Liver (tissue), 9 donors: Measurements from ENCODE around the gene RABAC1. TPM values are rescaled to one million over a fixed set of nuclear protein-coding genes. Genes with fewer than 3 reads are reported as not detected.

Source experiments
- DNase-seq: peaks from one replicate; pipeline ENCODE4 v3.0.0-alpha.2; 2017; ENCODE audit warnings: low spot score
- H3K27ac ChIP-seq, 2 donors: one replicate each; pipeline ENCODE4 v1.7.0; 2013; ENCODE audit warnings: inconsistent platforms in 2 of 2, low read length in 2 of 2, control low read depth in 1 of 2, low read depth in 1 of 2, mild to moderate bottlenecking in 1 of 2
- H3K27me3 ChIP-seq, 4 donors: one replicate each; pipeline versions ENCODE4 v1.6.1 to v1.7.0; 2013; ENCODE audit warnings: low read length in 3 of 4, inconsistent platforms in 1 of 4, mild to moderate bottlenecking in 1 of 4, moderate library complexity in 1 of 4; ENCODE audit not compliant: control insufficient read depth in 4 of 4, insufficient read depth in 4 of 4
- H3K36me3 ChIP-seq, 4 donors: one replicate each; pipeline versions ENCODE4 v1.6.1 to v1.7.0; 2013; ENCODE audit warnings: low read length in 3 of 4, mild to moderate bottlenecking in 3 of 4, low read depth in 1 of 4, moderate library complexity in 1 of 4; ENCODE audit not compliant: control insufficient read depth in 4 of 4, insufficient read depth in 3 of 4
- H3K4me1 ChIP-seq, 4 donors: one replicate each; pipeline versions ENCODE4 v1.6.1 to v1.7.0; 2013; ENCODE audit warnings: low read length in 3 of 4, mild to moderate bottlenecking in 3 of 4, moderate library complexity in 1 of 4; ENCODE audit not compliant: control insufficient read depth in 4 of 4, insufficient read depth in 4 of 4
- H3K4me3 ChIP-seq, 3 donors: one replicate each; pipeline versions ENCODE4 v1.6.1 to v1.7.0; 2013; ENCODE audit warnings: low read length in 3 of 3, control low read depth in 1 of 3, low read depth in 1 of 3, mild to moderate bottlenecking in 1 of 3
- H3K9ac ChIP-seq, 2 donors: one replicate each; pipeline ENCODE4 v1.7.0; 2013; ENCODE audit warnings: low read length in 2 of 2, mild to moderate bottlenecking in 2 of 2, moderate library complexity in 2 of 2, control low read depth in 1 of 2, low read depth in 1 of 2
- H3K9me3 ChIP-seq, 4 donors: one replicate each; pipeline versions ENCODE4 v1.6.1 to v1.7.0; 2013; ENCODE audit warnings: low read length in 3 of 4; ENCODE audit not compliant: control insufficient read depth in 4 of 4
- CTCF ChIP-seq: fragments of 150-350 bp; IDR thresholded peaks from 2 replicates; pipeline ENCODE4 v1.5.1; 2017; ENCODE audit warnings: improper control_type of control experiment, low read depth, low read length; ENCODE audit not compliant: missing input control
- EGR1 ChIP-seq, 2 donors: IDR thresholded peaks; 2 replicates each; pipeline ENCODE4 v1.6.1; 2016 to 2018; ENCODE audit warnings: antibody characterized with exemption in 2 of 2, low read depth in 2 of 2
- FOXA1 ChIP-seq: IDR thresholded peaks from 2 replicates; pipeline ENCODE4 v1.6.1; 2016; ENCODE audit warnings: antibody characterized with exemption
- FOXA2 ChIP-seq: IDR thresholded peaks from 2 replicates; pipeline ENCODE4 v1.6.1; 2016; ENCODE audit warnings: antibody characterized with exemption
- GABPA ChIP-seq, 2 donors: IDR thresholded peaks in 1 of 2; conservative IDR thresholded peaks in 1 of 2; 2 replicates each; pipeline ENCODE4 v1.6.1; 2016; ENCODE audit warnings: antibody characterized with exemption in 2 of 2, mild to moderate bottlenecking in 1 of 2, moderate library complexity in 1 of 2
- HNF4G ChIP-seq: IDR thresholded peaks from 2 replicates; pipeline ENCODE4 v1.6.1; 2016; ENCODE audit warnings: antibody characterized with exemption
- JUND ChIP-seq, 2 donors: IDR thresholded peaks; 2 replicates each; pipeline ENCODE4 v1.6.1; 2016; ENCODE audit warnings: antibody characterized with exemption in 2 of 2
- MAX ChIP-seq: IDR thresholded peaks from 2 replicates; pipeline ENCODE4 v1.6.1; 2016; ENCODE audit warnings: antibody characterized with exemption
- NR2F2 ChIP-seq: IDR thresholded peaks from 2 replicates; pipeline ENCODE4 v1.6.1; 2016; ENCODE audit warnings: antibody characterized with exemption
- RAD21 ChIP-seq, 2 donors: IDR thresholded peaks; 2 replicates each; pipeline ENCODE4 v1.6.1; 2016; ENCODE audit warnings: antibody characterized with exemption in 2 of 2, mild to moderate bottlenecking in 2 of 2
- REST ChIP-seq: IDR thresholded peaks from 2 replicates; pipeline ENCODE4 v1.6.1; 2016; ENCODE audit warnings: antibody characterized with exemption, mild to moderate bottlenecking
- RXRA ChIP-seq, 2 donors: IDR thresholded peaks; 2 replicates each; pipeline ENCODE4 v1.6.1; 2017 to 2018; ENCODE audit warnings: antibody characterized with exemption in 2 of 2, mild to moderate bottlenecking in 1 of 2
- SP1 ChIP-seq: IDR thresholded peaks from 2 replicates; pipeline ENCODE4 v1.6.1; 2018; ENCODE audit warnings: antibody characterized with exemption, mild to moderate bottlenecking
- TAF1 ChIP-seq: conservative IDR thresholded peaks from 2 replicates; pipeline ENCODE4 v1.6.1; 2016; ENCODE audit warnings: antibody characterized with exemption, mild to moderate bottlenecking
- ZBTB33 ChIP-seq: IDR thresholded peaks from 2 replicates; pipeline ENCODE4 v1.6.1; 2016; ENCODE audit warnings: antibody characterized with exemption
- WGBS: extraction: QIAGEN DNeasy Blood & Tissue Kit; methylation state at CpG from one replicate; pipeline ENCODE4 v1.1.7; 2013; 5-methylcytosine and 5-hydroxymethylcytosine counted together
- polyA plus RNA-seq, 2 donors: library from polyadenylated mRNA; stranded (reverse) in 1 of 2; unstranded in 1 of 2; fragments of 200-250 nt in 1 of 2; fragments of >200 nt in 1 of 2; fragmentation: Nextera tagmentation in 1 of 2; extraction: Ambion mirVana in 1 of 2; gene quantifications; one replicate each; pipeline versions ENCODE4 v1.2.1 to v1.2.3, GENCODE V29; 2013 to 2015
- total RNA-seq, 2 donors: library from RNA; depleted of rRNA; stranded (reverse); fragments of >200 nt; gene quantifications; one replicate each; pipeline ENCODE4 v1.2.3, GENCODE V29; 2014
- donor health status: healthy.
- donor health status: healthy.
- donor health status: healthy.
- donor health status: healthy.
- donor health status: healthy.

Gene RABAC1
- total and polyA plus RNA-seq, 4 donors: 43.2 to 161 (median 99.3) TPM

- Histone ChIP-seq H3K27ac (no peak overlapping the region), H3K9ac (no peak overlapping the region), H3K27me3 (peaks cover 0 to 5% (median 0%) of the 10 kb centered on the region in 4 donors), H3K36me3 (no peaks in the 10 kb centered on the region), H3K9me3 (no peaks in the 10 kb centered on the region), H3K4me1 (peaks cover 0 to 8% (median 3%) of the 10 kb centered on the region in 4 donors), H3K4me3 (no peak overlapping the region)
- 83% methylated on average over 8 of the region's 8 CpGs for WGBS
- TF ChIP-seq EGR1 (IDR thresholded peaks at IDR 0.05; ENCODE audit: low read depth in 2 of 2) (no peak), RXRA (IDR thresholded peaks at IDR 0.05) (no peak), CTCF (no peak), GABPA (IDR thresholded peaks at IDR 0.05 in 1 of 2, conservative IDR thresholded peaks at IDR 0.05 in 1 of 2) (no peak), REST (no peak), SP1 (no peak), TAF1 (no peak), FOXA2 (no peak), MAX (no peak), FOXA1 (no peak), RAD21 (IDR thresholded peaks at IDR 0.05) (no peak), ZBTB33 (no peak), NR2F2 (no peak)
- no peak for DNase-seq
Measured at GRCh38 chr19:41945135-41945766, 13.9 kb downstream of the RABAC1 start.

- Histone ChIP-seq H3K4me3 (no peak overlapping the region), H3K27me3 (peaks cover 0 to 5% (median 0%) of the 10 kb centered on the region in 4 donors), H3K4me1 (peaks cover 0 to 10% (median 3%) of the 10 kb centered on the region in 4 donors), H3K9ac (no peak overlapping the region), H3K27ac (no peak overlapping the region), H3K36me3 (no peaks in the 10 kb centered on the region), H3K9me3 (no peaks in the 10 kb centered on the region)
- no peak for DNase-seq
- WGBS: 79% methylated on average over 2 of the region's 2 CpGs
- TF ChIP-seq GABPA (IDR thresholded peaks at IDR 0.05 in 1 of 2, conservative IDR thresholded peaks at IDR 0.05 in 1 of 2) (no peak), JUND (IDR thresholded peaks at IDR 0.05) (no peak), TAF1 (no peak), ZBTB33 (no peak), CTCF (no peak), HNF4G (no peak)
Measured at GRCh38 chr19:41944336-41944735, 14.8 kb downstream of the RABAC1 start.
